H1 (cell line): ENCODE measurements around the gene SMARCC2. TPM values are rescaled to one million over a fixed set of nuclear protein-coding genes. Genes with fewer than 3 reads are reported as not detected.

Experiments
- CTCF ChIA-PET: fragments of 300-600 bp; sonication (Branson Sonifier 250); formaldehyde crosslinking; loops from one replicate; lab custom pipeline; 2021; ENCODE audit not compliant: partially characterized antibody; lab: Charles Lee
- POLR2A ChIA-PET: fragments of 300-600 bp; sonication (Branson Sonifier 250); formaldehyde crosslinking; loops from one replicate; lab custom pipeline; 2021; ENCODE audit warnings: inconsistent platforms; ENCODE audit not compliant: partially characterized antibody; lab: Charles Lee
- DNase-seq, 2 experiments: peaks; one replicate each; pipeline versions ENCODE4 v3.0.0 to v3.0.0-alpha.2; 2010 to 2022; ENCODE audit warnings: low spot score in 2 of 2, low read depth in 1 of 2, mixed read lengths in 1 of 2
- FAIRE-seq: peaks from 2 replicates; lab custom pipeline; 2011; peaks lifted over from hg19 to GRCh38; lab: Jason Lieb, UNC
- H2AFZ ChIP-seq: 2 replicates; pipeline ENCODE4 v1.8.1; 2012; ENCODE audit warnings: low read length, inconsistent platforms
- H2AK5ac ChIP-seq: 2 replicates; pipeline ENCODE4 v1.6.1; 2013; ENCODE audit warnings: low read depth, low read length
- H2BK120ac ChIP-seq: replicated peaks from 2 replicates; pipeline ENCODE3; 2013; ENCODE audit warnings: low read depth, low read length, inconsistent platforms
- H2BK12ac ChIP-seq: 2 replicates; pipeline ENCODE4 v1.6.1; 2013; ENCODE audit warnings: low read depth, low read length
- H2BK15ac ChIP-seq: 2 replicates; pipeline ENCODE4 v1.6.1; 2013; ENCODE audit warnings: low read length
- H2BK20ac ChIP-seq: 2 replicates; pipeline ENCODE4 v1.6.1; 2013; ENCODE audit warnings: low read length
- H2BK5ac ChIP-seq: 2 replicates; pipeline ENCODE4 v1.6.1; 2013; ENCODE audit warnings: low read depth, low read length
- H3K14ac ChIP-seq: 2 replicates; pipeline ENCODE4 v1.6.1; 2013; ENCODE audit warnings: inconsistent platforms; ENCODE audit not compliant: insufficient read length
- H3K18ac ChIP-seq: 2 replicates; pipeline ENCODE4 v1.6.1; 2013; ENCODE audit warnings: low read length; ENCODE audit errors: extremely low read depth
- H3K23ac ChIP-seq: 2 replicates; pipeline ENCODE4 v1.6.1; 2013; ENCODE audit warnings: inconsistent platforms; ENCODE audit not compliant: insufficient read length
- H3K23me2 ChIP-seq: 2 replicates; pipeline ENCODE4 v1.6.1; 2013; ENCODE audit warnings: low read depth, low read length
- H3K27ac ChIP-seq: 2 replicates; pipeline ENCODE4 v1.6.1; 2011; ENCODE audit warnings: low read depth, low read length, inconsistent platforms
- H3K27me3 ChIP-seq, 4 experiments: replicated peaks in 1 of 4; 1 replicate in 1 of 4; 2 replicates in 3 of 4; pipeline versions ENCODE4 v1.6.1 to v1.8.1; 2011 to 2013; ENCODE audit warnings: low read length in 3 of 4, mild to moderate bottlenecking in 3 of 4, inconsistent platforms in 2 of 4, mixed read lengths in 2 of 4, moderate library complexity in 1 of 4; ENCODE audit not compliant: control insufficient read depth in 3 of 4, insufficient read depth in 3 of 4; ENCODE audit errors: extremely low read depth in 1 of 4
- H3K36me3 ChIP-seq, 4 experiments: 2 replicates each; pipeline versions ENCODE4 v1.6.1 to v1.8.1; 2011 to 2013; ENCODE audit warnings: mild to moderate bottlenecking in 4 of 4, low read length in 3 of 4, moderate library complexity in 2 of 4, control low read depth in 1 of 4, inconsistent platforms in 1 of 4; ENCODE audit not compliant: insufficient read depth in 4 of 4, control insufficient read depth in 2 of 4
- H3K4ac ChIP-seq: replicated peaks from 2 replicates; pipeline ENCODE3; 2013; ENCODE audit warnings: low read length, low read depth, mixed read lengths, inconsistent platforms; ENCODE audit not compliant: insufficient read length
- H3K4me1 ChIP-seq, 4 experiments: replicated peaks in 1 of 4; 1 replicate in 1 of 4; 2 replicates in 3 of 4; pipeline versions ENCODE4 v1.6.1 to v1.8.1; 2011 to 2013; ENCODE audit warnings: low read length in 3 of 4, inconsistent platforms in 2 of 4, mixed read lengths in 1 of 4; ENCODE audit not compliant: insufficient read depth in 4 of 4, control insufficient read depth in 3 of 4
- H3K4me2 ChIP-seq, 2 experiments: 2 replicates each; pipeline versions ENCODE4 v1.6.1 to v1.8.1; 2011 to 2013; ENCODE audit warnings: low read depth in 2 of 2, low read length in 2 of 2, control low read depth in 1 of 2, inconsistent platforms in 1 of 2, mild to moderate bottlenecking in 1 of 2; ENCODE audit not compliant: insufficient read depth in 1 of 2
- H3K4me3 ChIP-seq, 4 experiments: fragments of 200-600, 300-600 bp in 1 of 4; sonication (generic), shearing (Covaris generic), sonication (Bioruptor Twin) in 1 of 4; 2 replicates each; pipeline versions ENCODE4 v1.5.1 to v1.8.1; 2011 to 2016; ENCODE audit warnings: low read length in 4 of 4, low read depth in 3 of 4, control low read depth in 2 of 4, inconsistent platforms in 2 of 4, mild to moderate bottlenecking in 2 of 4, mixed read lengths in 1 of 4, moderate library complexity in 1 of 4; ENCODE audit not compliant: insufficient read depth in 2 of 4; ENCODE audit errors: extremely low read depth in 1 of 4
- H3K56ac ChIP-seq: replicated peaks from 2 replicates; pipeline ENCODE3; 2013; ENCODE audit warnings: low read depth, mild to moderate bottlenecking, mixed read lengths, low read length, inconsistent platforms; ENCODE audit not compliant: insufficient read length
- H3K79me1 ChIP-seq: 2 replicates; pipeline ENCODE4 v1.6.1; 2013; ENCODE audit warnings: low read depth, low read length, control low read depth
- H3K79me2 ChIP-seq, 2 experiments: 2 replicates each; pipeline versions ENCODE4 v1.6.1 to v1.8.1; 2012 to 2013; ENCODE audit warnings: low read length in 2 of 2, mild to moderate bottlenecking in 2 of 2, inconsistent platforms in 1 of 2; ENCODE audit not compliant: insufficient read depth in 2 of 2, control insufficient read depth in 1 of 2
- H3K9ac ChIP-seq, 4 experiments: replicated peaks in 1 of 4; 1 replicate in 1 of 4; 2 replicates in 3 of 4; pipeline versions ENCODE4 v1.6.1 to v1.8.1; 2011 to 2013; ENCODE audit warnings: low read depth in 3 of 4, low read length in 3 of 4, control low read depth in 2 of 4, mild to moderate bottlenecking in 2 of 4, moderate library complexity in 2 of 4, inconsistent platforms in 1 of 4; ENCODE audit errors: extremely low read depth in 1 of 4
- H3K9me3 ChIP-seq, 2 experiments: 2 replicates each; pipeline versions ENCODE4 v1.6.1 to v1.8.1; 2012 to 2013; ENCODE audit warnings: mild to moderate bottlenecking in 2 of 2, moderate library complexity in 2 of 2, control low read depth in 1 of 2, inconsistent platforms in 1 of 2, low read depth in 1 of 2, low read length in 1 of 2, mixed read lengths in 1 of 2; ENCODE audit not compliant: insufficient read depth in 2 of 2
- H4K20me1 ChIP-seq, 2 experiments: replicated peaks in 1 of 2; 2 replicates each; pipeline versions ENCODE3 to v1.8.1; 2011 to 2013; ENCODE audit warnings: inconsistent platforms in 2 of 2, low read length in 2 of 2, mild to moderate bottlenecking in 1 of 2; ENCODE audit not compliant: insufficient read depth in 2 of 2, control insufficient read depth in 1 of 2
- H4K5ac ChIP-seq: 2 replicates; pipeline ENCODE4 v1.6.1; 2013; ENCODE audit warnings: low read length, low read depth, mixed read lengths, inconsistent platforms; ENCODE audit not compliant: insufficient read length
- H4K8ac ChIP-seq: 2 replicates; pipeline ENCODE4 v1.8.0; 2013; ENCODE audit warnings: mild to moderate bottlenecking, moderate library complexity, low read length, inconsistent platforms; ENCODE audit not compliant: insufficient read depth; ENCODE audit errors: extremely low read depth
- H4K91ac ChIP-seq: replicated peaks from 2 replicates; pipeline ENCODE3; 2013; ENCODE audit warnings: low read length, mixed read lengths, inconsistent platforms; ENCODE audit not compliant: insufficient read length
- EGR1 ChIP-seq: IDR thresholded peaks from 2 replicates; pipeline ENCODE4 v1.6.1; 2011; ENCODE audit warnings: low read depth, low read length, borderline replicate concordance
- WGBS, 2 experiments: shearing (Covaris generic) in 1 of 2; methylation state at CpG; one replicate each; pipeline versions ENCODE4 v1.1.6 to v1.1.7; 2013 to 2015; ENCODE audit warnings: low lambda C conversion rate in 2 of 2, mixed read lengths in 2 of 2, inconsistent platforms in 1 of 2, low coverage in 1 of 2, missing lambda C conversion rate in 1 of 2; ENCODE audit not compliant: insufficient replicate concordance in 2 of 2, insufficient coverage in 1 of 2, insufficient read length in 1 of 2; ENCODE audit errors: extremely low coverage in 1 of 2, missing lambda C conversion rate in 1 of 2; 5-methylcytosine and 5-hydroxymethylcytosine counted together
- polyA plus RNA-seq, 7 experiments: library from polyadenylated mRNA; depleted of rRNA in 3 of 7; stranded (reverse) in 5 of 7; unstranded in 2 of 7; fragments of >200 nt in 5 of 7; fragments of 200-250 nt in 2 of 7; gene quantifications; 1 replicate in 5 of 7; 2 replicates in 1 of 7; 4 replicates in 1 of 7; pipeline versions ENCODE4 v1.2.1 to v1.2.3, GENCODE V29; 2011 to 2013; ENCODE audit warnings: missing spikeins in 2 of 7, mixed read lengths in 2 of 7
- total RNA-seq: library from RNA; stranded (reverse); fragmentation: NEBNext Ultra II Directional; extraction: Animal tissue kit (Norgen Biotek cat#: 25700); gene quantifications from 2 replicates; pipeline ENCODE4 v1.2.1, GENCODE V29; 2021

SMARCC2 gene
- total and polyA plus RNA-seq, 2 of the 8 experiments (the other 6 are each of a cell fraction or from before 2014, with no cell fraction given), result 33.9 to 78.5 TPM

GRCh38 chr12:56234746-56235436 is 45.6 kb upstream of the SMARCC2 start:
- Histone ChIP-seq H3K4me2 (no peak overlapping the region), H2AK5ac (no peak overlapping the region), H2BK15ac (no peak overlapping the region), H3K14ac (no peak overlapping the region), H3K56ac (no peak overlapping the region), H3K36me3 (no peaks in the 10 kb centered on the region), H3K9me3 (no peaks in the 10 kb centered on the region), H2AFZ (no peak overlapping the region), H3K4me3 (no peak overlapping the region), H3K23ac (no peak overlapping the region), H2BK12ac (no peak overlapping the region), H4K8ac (no peak overlapping the region; the same call in 1 of the 2 replicates), H2BK5ac (no peak overlapping the region), H3K79me1 (no peaks in the 10 kb centered on the region), H4K20me1 (peaks cover 0 to 3% of the 10 kb centered on the region in 2 experiments), H3K18ac (no peak overlapping the region), H2BK20ac (no peak overlapping the region), H3K4me1 (peaks cover 0 to 10% (median 2%) of the 10 kb centered on the region in 4 experiments; a peak in 4 of 7 replicates), H3K79me2 (no peaks in the 10 kb centered on the region), H3K27me3 (0 out of 7 replicates have a peak, but pooled peaks cover 0 to 2% (median 0%) of the 10 kb centered on the region in 4 experiments), H3K27ac (no peak overlapping the region), H3K23me2 (no peaks in the 10 kb centered on the region), H4K91ac (no peak overlapping the region), H2BK120ac (no peak overlapping the region), H3K4ac (no peak overlapping the region), H4K5ac (no peak overlapping the region), H3K9ac (no peak overlapping the region)
- ChIA-PET CTCF (interaction anchor here (0.6 to 10.5 kb wide), 10 partner anchors 12 to 41 kb away, joined by 3 to 72 read pairs (median 7); partner anchors contain the start of genes ANKRD52 and RNF41), POLR2A (interaction anchor here (1.2 to 8.6 kb wide), 7 partner anchors 10 to 131 kb away, joined by 5 to 65 read pairs (median 9); partner anchors contain the start of genes COQ10A, MYL6, PA2G4 and RNF41)
- 90% methylated on average over 16 of the region's 16 CpGs; no CpG with 5 or more reads in 1 of the 2 experiments for WGBS, 2 experiments
- DNase-seq (no peak), FAIRE-seq (no peak)
- TF ChIP-seq EGR1, result no peak
